Measurements from ENCODE around the gene CELF4.

The CELF4 gene

DNA sequence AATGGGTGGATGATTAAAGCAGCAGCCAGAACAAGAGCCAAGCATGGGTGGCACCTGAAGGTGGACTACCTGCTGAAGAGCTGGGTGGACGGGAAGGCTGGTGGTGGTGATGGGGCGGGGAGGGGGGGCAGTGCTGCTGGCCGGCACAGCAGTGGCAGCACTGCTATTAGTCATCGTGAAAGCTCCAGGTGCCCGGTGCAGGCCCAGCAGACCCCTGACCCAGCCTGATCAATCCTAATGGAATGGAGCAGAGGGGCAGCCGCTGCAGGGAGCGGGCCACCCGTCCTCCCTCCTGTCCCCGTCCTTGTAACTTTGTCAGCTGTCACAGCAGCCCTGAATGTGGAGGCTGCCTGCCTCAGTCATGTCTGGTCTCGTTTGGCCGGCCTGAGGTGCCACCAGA, 174.9 kb downstream of the CELF4 start:
- Histone ChIP-seq H3K27ac (ENCODE audit: low read depth in 2 of 2, low read length in 2 of 2) (no peak overlapping the region), H3K4me1 (ENCODE audit: control insufficient read depth in 2 of 2, insufficient read depth in 2 of 2, low read length in 2 of 2) (no peaks in the 10 kb centered on the region)

GRCh38 chr18:37389684-37390368, 175.8 kb downstream of the CELF4 start:
- Histone ChIP-seq H3K4me3 (ENCODE audit: low read length in 2 of 2) (no peak overlapping the region), H3K36me3 (ENCODE audit: control insufficient read depth in 2 of 2, insufficient read depth in 2 of 2, low read length in 2 of 2) (no peaks in the 10 kb centered on the region), H3K27ac (ENCODE audit: low read depth in 2 of 2, low read length in 2 of 2) (no peak overlapping the region), H3K4me1 (ENCODE audit: control insufficient read depth in 2 of 2, insufficient read depth in 2 of 2, low read length in 2 of 2) (no peaks in the 10 kb centered on the region), H3K9me3 (ENCODE audit: control insufficient read depth in 2 of 2, low read length in 2 of 2) (no peaks in the 10 kb centered on the region), H3K27me3 (ENCODE audit: control insufficient read depth in 2 of 2, insufficient read depth in 2 of 2, low read length in 2 of 2) (peaks cover 2 to 7% of the 10 kb centered on the region in 2 donors), H3K9ac (ENCODE audit: low read depth in 1 of 2, low read length in 2 of 2) (no peak overlapping the region)

More for the DNA sequence above, 174.9 kb downstream of the CELF4 start:
- Histone ChIP-seq H3K4me3 (ENCODE audit: low read length in 2 of 2) (no peak overlapping the region), H3K9ac (ENCODE audit: low read depth in 1 of 2, low read length in 2 of 2) (no peak overlapping the region), H3K36me3 (ENCODE audit: control insufficient read depth in 2 of 2, insufficient read depth in 2 of 2, low read length in 2 of 2) (no peaks in the 10 kb centered on the region), H3K9me3 (ENCODE audit: control insufficient read depth in 2 of 2, low read length in 2 of 2) (no peaks in the 10 kb centered on the region), H3K27me3 (ENCODE audit: control insufficient read depth in 2 of 2, insufficient read depth in 2 of 2, low read length in 2 of 2) (peaks cover 2 to 7% of the 10 kb centered on the region in 2 donors)

GRCh38 chr18:37389041-37389440, 176.6 kb downstream of the CELF4 start:
- peaks cover 2 to 9% of the 10 kb centered on the region in 2 donors for H3K27me3 ChIP-seq (ENCODE audit: control insufficient read depth in 2 of 2, insufficient read depth in 2 of 2, low read length in 2 of 2)
- no peak overlapping the region for H3K4me3 ChIP-seq (ENCODE audit: low read length in 2 of 2)
- H3K4me1 ChIP-seq (ENCODE audit: control insufficient read depth in 2 of 2, insufficient read depth in 2 of 2, low read length in 2 of 2) = no peaks in the 10 kb centered on the region
- H3K9ac ChIP-seq (ENCODE audit: low read depth in 1 of 2, low read length in 2 of 2) = no peak overlapping the region
- no peaks in the 10 kb centered on the region for H3K36me3 ChIP-seq (ENCODE audit: control insufficient read depth in 2 of 2, insufficient read depth in 2 of 2, low read length in 2 of 2)
- no peaks in the 10 kb centered on the region for H3K9me3 ChIP-seq (ENCODE audit: control insufficient read depth in 2 of 2, low read length in 2 of 2)
- H3K27ac ChIP-seq (ENCODE audit: low read depth in 2 of 2, low read length in 2 of 2) = no peak overlapping the region

- no peaks in the 10 kb centered on the region for H3K9me3 ChIP-seq (ENCODE audit: control insufficient read depth in 2 of 2, low read length in 2 of 2)
- H3K4me1 ChIP-seq (ENCODE audit: control insufficient read depth in 2 of 2, insufficient read depth in 2 of 2, low read length in 2 of 2) = no peaks in the 10 kb centered on the region
- no peaks in the 10 kb centered on the region for H3K36me3 ChIP-seq (ENCODE audit: control insufficient read depth in 2 of 2, insufficient read depth in 2 of 2, low read length in 2 of 2)
- no peak overlapping the region for H3K27ac ChIP-seq (ENCODE audit: low read depth in 2 of 2, low read length in 2 of 2)
- peaks cover under 1 to 11% of the 10 kb centered on the region in 2 donors for H3K27me3 ChIP-seq (ENCODE audit: control insufficient read depth in 2 of 2, insufficient read depth in 2 of 2, low read length in 2 of 2)
- no peak overlapping the region for H3K9ac ChIP-seq (ENCODE audit: low read depth in 1 of 2, low read length in 2 of 2)
- no peak overlapping the region for H3K4me3 ChIP-seq (ENCODE audit: low read length in 2 of 2)
Observed at GRCh38 chr18:37388413-37388812, 177.2 kb downstream of the CELF4 start.

GRCh38 chr18:37385846-37386778, 179.5 kb downstream of the CELF4 start:
- Histone ChIP-seq H3K36me3 (ENCODE audit: control insufficient read depth in 2 of 2, insufficient read depth in 2 of 2, low read length in 2 of 2) (no peaks in the 10 kb centered on the region), H3K27me3 (ENCODE audit: control insufficient read depth in 2 of 2, insufficient read depth in 2 of 2, low read length in 2 of 2) (peaks cover 0 to 5% of the 10 kb centered on the region in 2 donors), H3K27ac (ENCODE audit: low read depth in 2 of 2, low read length in 2 of 2) (no peak overlapping the region), H3K9ac (ENCODE audit: low read depth in 1 of 2, low read length in 2 of 2) (no peak overlapping the region), H3K4me3 (ENCODE audit: low read length in 2 of 2) (no peak overlapping the region), H3K9me3 (ENCODE audit: control insufficient read depth in 2 of 2, low read length in 2 of 2) (no peaks in the 10 kb centered on the region), H3K4me1 (ENCODE audit: control insufficient read depth in 2 of 2, insufficient read depth in 2 of 2, low read length in 2 of 2) (no peaks in the 10 kb centered on the region)

GRCh38 chr18:37383846-37384595, 181.6 kb downstream of the CELF4 start:
- Histone ChIP-seq H3K9ac (ENCODE audit: low read depth in 1 of 2, low read length in 2 of 2) (no peak overlapping the region), H3K27ac (ENCODE audit: low read depth in 2 of 2, low read length in 2 of 2) (no peak overlapping the region), H3K4me3 (ENCODE audit: low read length in 2 of 2) (no peak overlapping the region), H3K4me1 (ENCODE audit: control insufficient read depth in 2 of 2, insufficient read depth in 2 of 2, low read length in 2 of 2) (no peaks in the 10 kb centered on the region), H3K9me3 (ENCODE audit: control insufficient read depth in 2 of 2, low read length in 2 of 2) (no peaks in the 10 kb centered on the region), H3K36me3 (ENCODE audit: control insufficient read depth in 2 of 2, insufficient read depth in 2 of 2, low read length in 2 of 2) (no peaks in the 10 kb centered on the region), H3K27me3 (ENCODE audit: control insufficient read depth in 2 of 2, insufficient read depth in 2 of 2, low read length in 2 of 2) (peaks cover 0 to 5% of the 10 kb centered on the region in 2 donors)

DNA sequence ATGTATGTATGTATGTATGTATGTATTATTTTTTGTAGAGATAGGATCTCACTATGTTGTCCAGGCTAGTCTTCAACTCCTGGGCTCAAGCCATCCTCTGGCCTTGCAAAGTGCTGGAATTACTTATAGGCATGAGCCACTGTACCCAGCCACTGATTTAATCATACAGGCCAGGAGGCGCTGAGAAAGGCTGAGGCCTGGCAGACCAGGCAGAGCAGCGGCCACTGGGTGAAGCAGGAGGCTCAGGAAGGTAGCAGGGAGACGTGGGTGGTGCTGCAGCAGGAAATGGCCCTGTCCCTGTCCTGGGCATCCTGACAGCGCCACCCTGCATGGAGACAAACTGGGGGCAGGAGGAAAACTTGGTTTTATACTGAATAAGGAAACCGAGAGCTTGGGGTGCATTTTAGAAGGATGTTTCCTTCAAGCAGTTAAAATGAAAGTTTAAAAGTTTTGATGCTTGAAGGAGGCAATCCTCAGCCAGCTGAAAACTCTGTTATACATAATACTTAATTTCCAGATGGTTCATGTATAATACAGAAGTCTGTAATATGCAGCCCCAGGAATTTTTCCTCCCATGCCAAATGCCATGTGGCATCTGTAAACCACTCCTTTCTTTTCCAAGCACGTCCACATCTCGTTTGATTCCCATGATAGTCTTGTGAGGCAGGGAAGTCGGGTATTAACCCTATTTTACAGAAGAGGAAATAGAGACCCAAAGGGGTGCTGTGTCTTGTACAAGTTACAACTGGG, 182.4 kb downstream of the CELF4 start:
- Histone ChIP-seq H3K4me3 (ENCODE audit: low read length in 2 of 2) (no peak overlapping the region), H3K27me3 (ENCODE audit: control insufficient read depth in 2 of 2, insufficient read depth in 2 of 2, low read length in 2 of 2) (peaks cover 0 to 5% of the 10 kb centered on the region in 2 donors), H3K4me1 (ENCODE audit: control insufficient read depth in 2 of 2, insufficient read depth in 2 of 2, low read length in 2 of 2) (no peaks in the 10 kb centered on the region), H3K9me3 (ENCODE audit: control insufficient read depth in 2 of 2, low read length in 2 of 2) (no peaks in the 10 kb centered on the region), H3K36me3 (ENCODE audit: control insufficient read depth in 2 of 2, insufficient read depth in 2 of 2, low read length in 2 of 2) (no peaks in the 10 kb centered on the region), H3K27ac (ENCODE audit: low read depth in 2 of 2, low read length in 2 of 2) (no peak overlapping the region), H3K9ac (ENCODE audit: low read depth in 1 of 2, low read length in 2 of 2) (no peak overlapping the region)

GRCh38 chr18:37381554-37381953, 184.0 kb downstream of the CELF4 start:
- Histone ChIP-seq H3K9me3 (ENCODE audit: control insufficient read depth in 2 of 2, low read length in 2 of 2) (no peaks in the 10 kb centered on the region), H3K9ac (ENCODE audit: low read depth in 1 of 2, low read length in 2 of 2) (no peak overlapping the region), H3K27ac (ENCODE audit: low read depth in 2 of 2, low read length in 2 of 2) (no peak overlapping the region), H3K36me3 (ENCODE audit: control insufficient read depth in 2 of 2, insufficient read depth in 2 of 2, low read length in 2 of 2) (no peaks in the 10 kb centered on the region), H3K4me1 (ENCODE audit: control insufficient read depth in 2 of 2, insufficient read depth in 2 of 2, low read length in 2 of 2) (no peaks in the 10 kb centered on the region), H3K4me3 (ENCODE audit: low read length in 2 of 2) (no peak overlapping the region), H3K27me3 (ENCODE audit: control insufficient read depth in 2 of 2, insufficient read depth in 2 of 2, low read length in 2 of 2) (peaks cover 0 to 5% of the 10 kb centered on the region in 2 donors)

- H3K27me3 ChIP-seq (ENCODE audit: control insufficient read depth in 2 of 2, insufficient read depth in 2 of 2, low read length in 2 of 2) = peaks cover 0 to 5% of the 10 kb centered on the region in 2 donors
- no peak overlapping the region for H3K9ac ChIP-seq (ENCODE audit: low read depth in 1 of 2, low read length in 2 of 2)
- H3K4me1 ChIP-seq (ENCODE audit: control insufficient read depth in 2 of 2, insufficient read depth in 2 of 2, low read length in 2 of 2) = no peaks in the 10 kb centered on the region
- no peaks in the 10 kb centered on the region for H3K36me3 ChIP-seq (ENCODE audit: control insufficient read depth in 2 of 2, insufficient read depth in 2 of 2, low read length in 2 of 2)
- H3K27ac ChIP-seq (ENCODE audit: low read depth in 2 of 2, low read length in 2 of 2) = no peak overlapping the region
- no peak overlapping the region for H3K4me3 ChIP-seq (ENCODE audit: low read length in 2 of 2)
- no peaks in the 10 kb centered on the region for H3K9me3 ChIP-seq (ENCODE audit: control insufficient read depth in 2 of 2, low read length in 2 of 2)
Observed at GRCh38 chr18:37380546-37381110, 185.0 kb downstream of the CELF4 start.

All from mucosa of rectum (tissue), 2 donors.